Liver (tissue), 2 donors: Measurements from ENCODE around the gene PRIMA1.

ENCODE experiments used
- CTCF ChIP-seq: fragments of 150-350 bp; IDR thresholded peaks from 2 replicates; pipeline ENCODE4 v1.5.1; 2017; ENCODE audit warnings: improper control_type of control experiment, low read depth, low read length; ENCODE audit not compliant: missing input control
- REST ChIP-seq: IDR thresholded peaks from 2 replicates; pipeline ENCODE4 v1.6.1; 2016; ENCODE audit warnings: antibody characterized with exemption, mild to moderate bottlenecking
- YY1 ChIP-seq: IDR thresholded peaks from 2 replicates; pipeline ENCODE4 v1.6.1; 2016; ENCODE audit warnings: antibody characterized with exemption, mild to moderate bottlenecking
- ZBTB33 ChIP-seq: IDR thresholded peaks from 2 replicates; pipeline ENCODE4 v1.6.1; 2016; ENCODE audit warnings: antibody characterized with exemption
- donor health status: healthy.

- TF ChIP-seq ZBTB33 (no peak), CTCF (no peak), YY1 (no peak), REST (no peak)
Measured at GRCh38 chr14:93708800-93709199, 79.5 kb downstream of the PRIMA1 start.
